GM19467 (cell line): ENCODE results near the gene SEC11A.

ENCODE experiments used
- ATAC-seq: cut with Tn5 transposase; IDR thresholded peaks from one replicate; pipeline ENCODE4 v1.9.1; 2021; ENCODE audit warnings: mild to moderate bottlenecking, moderate library complexity; ENCODE audit not compliant: unreplicated experiment

Gene SEC11A

DNA sequence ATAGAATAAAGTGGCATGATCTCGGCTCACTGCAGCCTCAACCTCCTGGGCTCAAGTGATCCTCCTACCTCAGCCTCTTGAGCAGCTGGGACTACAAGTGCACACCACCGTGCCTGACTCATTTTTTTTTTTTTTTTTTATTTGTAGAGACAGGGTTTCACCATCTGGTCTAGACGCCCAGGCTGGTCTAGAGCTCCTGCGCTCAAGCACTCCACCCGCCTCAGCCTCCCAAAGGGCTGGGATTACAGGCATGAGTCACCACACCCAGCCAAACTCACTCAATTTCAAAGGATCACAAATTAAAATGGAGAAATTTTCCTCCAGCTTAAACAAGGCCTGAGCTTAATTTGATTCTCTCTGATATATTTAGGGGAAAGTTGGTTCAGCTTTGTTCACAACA, 30.6 kb downstream of the SEC11A start:
- no peak for ATAC-seq

DNA sequence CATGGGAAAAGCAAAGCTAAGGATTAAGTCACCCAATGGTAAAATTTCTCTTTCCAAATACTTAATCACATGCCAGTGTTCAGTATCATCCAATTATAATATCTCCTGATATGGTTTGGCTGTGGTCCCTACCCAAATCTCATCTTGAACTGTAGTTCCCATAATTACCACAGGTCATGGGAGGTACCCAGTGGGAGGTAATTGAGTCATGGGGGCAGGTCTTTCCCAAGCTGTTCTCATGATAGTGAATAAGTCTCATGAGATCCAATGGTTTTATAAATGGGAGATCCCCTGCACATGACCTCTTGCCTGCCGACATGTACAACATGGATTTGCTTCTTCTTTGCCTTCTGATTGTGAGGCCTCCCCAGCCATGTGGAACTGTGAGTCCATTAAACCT, 31.8 kb downstream of the SEC11A start:
- ATAC-seq: no peak

- no peak for ATAC-seq
These were observed 34.1 kb downstream of the SEC11A start for GRCh38 chr15:84681831-84682230.

DNA sequence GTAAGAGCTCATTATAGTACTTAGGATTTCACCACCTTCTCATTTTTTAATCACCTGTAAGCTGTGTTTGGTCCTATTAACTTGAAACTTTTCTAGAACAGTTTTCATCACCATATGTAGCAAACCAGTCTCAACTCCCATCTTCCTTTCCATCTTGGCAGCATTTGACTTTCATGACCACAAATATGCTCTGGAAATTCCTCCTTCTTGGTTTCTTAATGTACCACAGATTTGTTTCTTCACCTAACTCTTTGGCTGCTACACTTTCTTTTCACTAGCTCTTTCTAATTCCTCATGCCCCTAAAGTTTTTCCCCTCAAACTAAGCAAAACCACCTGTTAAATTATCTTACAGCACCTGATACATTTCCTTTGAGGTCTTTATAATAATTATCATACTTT, 44.7 kb downstream of the SEC11A start:
- no peak for ATAC-seq

DNA sequence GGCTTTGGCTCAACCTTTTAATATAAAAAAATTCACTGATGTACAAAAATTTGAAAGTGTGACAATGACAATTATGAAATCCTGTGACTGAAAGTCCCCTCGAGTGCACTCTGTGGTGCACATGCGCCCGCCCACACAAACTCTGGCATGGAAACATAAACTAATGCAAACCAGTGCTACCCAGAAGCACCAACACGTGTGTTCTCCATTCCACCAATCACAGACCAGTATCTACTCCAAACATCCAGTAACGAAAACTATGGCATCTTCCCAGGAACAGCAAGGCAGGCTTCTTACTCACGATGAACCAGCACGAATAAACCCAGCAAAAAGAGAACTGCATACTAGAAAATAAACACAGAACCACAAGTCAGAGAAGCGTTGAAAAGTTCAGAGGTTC, 46.2 kb downstream of the SEC11A start:
- no peak for ATAC-seq

GRCh38 chr15:84668221-84668982, 47.5 kb downstream of the SEC11A start:
- ATAC-seq: no peak

GRCh38 chr15:84666373-84666772, 49.6 kb downstream of the SEC11A start:
- ATAC-seq: no peak

GRCh38 chr15:84661001-84661400, 54.9 kb downstream of the SEC11A start:
- ATAC-seq: no peak

DNA sequence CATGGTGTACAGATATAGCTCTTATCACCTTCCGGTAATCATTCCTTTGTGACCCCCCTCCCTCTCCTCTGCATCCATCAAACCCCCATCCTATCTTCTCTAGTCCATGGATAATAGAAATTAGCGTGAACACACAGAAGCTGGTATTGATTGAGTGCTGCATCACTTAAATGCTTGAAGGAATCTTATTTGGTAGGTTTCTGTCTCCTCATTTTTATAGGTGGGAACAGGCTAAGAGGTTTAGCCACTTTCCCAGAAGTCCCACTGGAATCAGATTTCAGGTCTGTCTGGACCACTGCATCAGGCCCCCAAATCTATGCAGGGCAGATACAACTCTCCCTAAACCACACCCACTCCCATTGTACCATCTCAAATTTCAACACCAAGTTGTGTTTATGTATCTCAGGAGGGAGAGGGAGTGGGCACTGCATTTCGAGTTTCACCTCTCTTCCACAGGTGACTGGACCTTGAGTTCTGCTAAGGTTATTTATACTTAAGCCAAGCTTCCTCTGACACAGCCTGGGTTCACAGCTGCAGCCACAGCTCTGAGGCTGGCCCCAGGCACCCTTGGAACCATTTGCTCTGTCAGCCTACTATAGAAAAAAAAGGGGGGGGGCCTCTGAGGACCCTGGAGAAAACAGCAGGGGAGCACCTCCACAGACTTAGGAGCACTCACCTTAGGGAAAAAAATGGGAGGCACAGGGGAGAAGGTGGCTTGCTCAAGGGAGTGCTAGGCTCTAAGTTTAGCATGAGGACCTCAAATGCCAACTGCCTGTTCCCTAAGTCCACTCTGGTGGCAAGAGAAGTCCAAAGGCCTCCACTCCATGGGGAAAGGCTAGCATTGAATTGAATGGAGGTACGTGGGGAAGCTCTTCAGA, 55.8 kb downstream of the SEC11A start:
- no peak for ATAC-seq

- ATAC-seq: no peak
These were observed 57.0 kb downstream of the SEC11A start for GRCh38 chr15:84658788-84659411.

- peak; percentile 70 for ATAC-seq
These were observed 57.7 kb downstream of the SEC11A start, which contains the start of gene NMB for GRCh38 chr15:84658080-84658787. NMB (minus strand) TSS chr15:84658199; CDS start chr15:84658152, 47 bp downstream.

DNA sequence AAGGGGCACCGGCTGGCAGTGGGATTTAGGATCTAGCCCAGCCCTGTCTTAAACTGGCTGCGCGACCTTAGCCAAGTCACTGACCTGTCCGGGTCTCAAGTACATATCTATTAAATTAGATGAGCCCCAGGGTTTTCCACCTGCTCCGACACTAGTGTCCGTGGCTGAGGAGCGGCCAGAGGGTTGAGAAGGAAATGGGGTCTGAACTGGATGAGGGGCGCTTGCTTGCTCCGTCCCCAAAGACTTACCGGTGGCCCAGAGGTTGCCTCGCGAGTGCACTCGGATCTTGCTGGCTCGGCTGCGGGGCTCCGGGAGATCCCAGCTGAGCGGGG, 58.2 kb downstream of the SEC11A start:
- ATAC-seq: no peak

DNA sequence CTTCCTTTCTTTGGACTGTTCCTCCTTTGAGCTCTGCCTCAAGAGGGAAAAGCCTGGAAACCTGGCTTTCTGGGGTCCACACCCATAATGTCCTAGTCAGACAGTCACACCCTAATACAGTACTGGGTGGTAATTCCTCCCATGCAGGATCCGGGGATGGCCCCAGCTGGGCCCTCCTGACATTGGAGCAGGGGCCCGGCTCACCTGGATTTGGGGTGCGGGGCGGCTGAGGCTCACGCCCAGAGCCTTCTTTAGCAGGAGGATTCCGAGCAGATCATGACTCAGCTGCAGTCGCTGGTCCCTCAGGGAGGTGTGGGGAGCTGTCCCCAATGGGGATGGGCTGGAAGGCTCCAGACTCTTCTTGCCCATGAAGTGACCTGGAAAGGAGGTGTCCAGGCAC, 59.0 kb downstream of the SEC11A start:
- ATAC-seq: no peak

GRCh38 chr15:84654689-84655453, 61.1 kb downstream of the SEC11A start:
- ATAC-seq: no peak

- ATAC-seq: peak; percentile 75
These were observed 61.8 kb downstream of the SEC11A start, which contains the start of gene WDR73 for GRCh38 chr15:84653910-84654688. WDR73 (minus strand) TSS chr15:84654283; CDS start chr15:84654274, 9 bp downstream.

- ATAC-seq: no peak
These were observed 62.4 kb downstream of the SEC11A start for GRCh38 chr15:84653584-84653909.

DNA sequence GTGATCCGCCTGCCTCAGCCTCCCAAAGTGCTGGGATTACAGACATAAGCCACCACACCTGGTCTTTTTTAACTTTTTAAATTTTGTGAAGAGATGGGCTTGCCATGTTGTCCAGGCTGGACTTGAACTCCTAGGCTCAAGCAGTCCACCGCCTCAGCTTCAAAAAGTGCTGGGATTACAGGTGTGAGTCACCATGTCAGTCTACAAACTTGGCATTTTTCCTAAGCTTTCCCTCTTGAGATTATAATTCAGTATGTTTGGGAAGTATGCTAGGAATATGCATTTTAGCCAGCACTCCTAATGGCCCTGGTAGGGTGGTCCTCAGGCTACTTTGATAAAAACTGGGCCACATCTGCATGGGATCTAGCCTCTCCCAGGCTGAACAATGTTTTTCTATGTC, 66.2 kb downstream of the SEC11A start:
- ATAC-seq: no peak

DNA sequence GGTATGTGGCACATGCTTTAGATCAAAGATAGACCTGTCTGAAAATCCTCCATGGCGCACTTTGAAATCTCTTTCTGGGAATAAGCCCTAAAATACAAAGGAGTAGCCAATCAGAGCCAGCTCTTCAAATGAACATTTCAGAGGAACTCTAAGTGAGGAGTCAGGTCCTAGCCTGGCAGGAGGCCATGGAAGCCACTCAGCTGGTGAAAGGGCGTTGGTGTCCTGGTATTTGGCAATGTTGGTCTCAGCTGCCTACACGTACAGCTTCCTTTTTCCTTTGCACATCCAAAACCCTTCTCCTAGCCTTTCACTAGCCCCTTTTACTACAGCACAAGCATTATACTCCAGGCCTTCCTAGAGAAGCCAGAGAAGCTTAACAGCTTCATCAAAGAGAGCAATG, 67.4 kb downstream of the SEC11A start:
- ATAC-seq: no peak

DNA sequence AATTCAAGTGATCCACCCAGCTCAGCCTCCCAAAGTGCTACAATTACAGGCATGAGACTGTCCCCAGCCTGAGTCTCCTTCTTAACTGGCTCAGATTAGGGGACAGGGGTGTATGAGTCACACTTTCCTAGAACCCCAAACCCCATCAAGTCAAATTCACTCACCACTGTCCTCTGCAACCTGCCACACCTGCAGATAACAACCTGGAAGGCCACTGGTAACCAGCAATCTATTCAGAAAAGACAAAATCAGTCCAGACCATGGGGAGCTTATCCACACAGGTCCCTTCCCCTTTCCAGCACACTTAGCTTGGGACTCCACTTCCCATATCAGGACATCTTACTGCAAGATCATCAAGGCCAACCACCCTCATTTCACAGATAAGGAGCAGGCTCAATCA, 68.2 kb downstream of the SEC11A start:
- no peak for ATAC-seq

GRCh38 chr15:84645997-84646396, 69.9 kb downstream of the SEC11A start:
- ATAC-seq: no peak
